Liver (tissue), 9 donors: ENCODE data around the gene CCNH. TPM values are rescaled to one million over a fixed set of nuclear protein-coding genes. Genes with fewer than 3 reads are reported as not detected.

Experiments
- DNase-seq: peaks from one replicate; pipeline ENCODE4 v3.0.0-alpha.2; 2017; ENCODE audit warnings: low spot score
- H3K27ac ChIP-seq, 2 donors: one replicate each; pipeline ENCODE4 v1.7.0; 2013; ENCODE audit warnings: inconsistent platforms in 2 of 2, low read length in 2 of 2, control low read depth in 1 of 2, low read depth in 1 of 2, mild to moderate bottlenecking in 1 of 2
- H3K27me3 ChIP-seq, 4 donors: one replicate each; pipeline versions ENCODE4 v1.6.1 to v1.7.0; 2013; ENCODE audit warnings: low read length in 3 of 4, inconsistent platforms in 1 of 4, mild to moderate bottlenecking in 1 of 4, moderate library complexity in 1 of 4; ENCODE audit not compliant: control insufficient read depth in 4 of 4, insufficient read depth in 4 of 4
- H3K36me3 ChIP-seq, 4 donors: one replicate each; pipeline versions ENCODE4 v1.6.1 to v1.7.0; 2013; ENCODE audit warnings: low read length in 3 of 4, mild to moderate bottlenecking in 3 of 4, low read depth in 1 of 4, moderate library complexity in 1 of 4; ENCODE audit not compliant: control insufficient read depth in 4 of 4, insufficient read depth in 3 of 4
- H3K4me1 ChIP-seq, 4 donors: one replicate each; pipeline versions ENCODE4 v1.6.1 to v1.7.0; 2013; ENCODE audit warnings: low read length in 3 of 4, mild to moderate bottlenecking in 3 of 4, moderate library complexity in 1 of 4; ENCODE audit not compliant: control insufficient read depth in 4 of 4, insufficient read depth in 4 of 4
- H3K4me3 ChIP-seq, 3 donors: one replicate each; pipeline versions ENCODE4 v1.6.1 to v1.7.0; 2013; ENCODE audit warnings: low read length in 3 of 3, control low read depth in 1 of 3, low read depth in 1 of 3, mild to moderate bottlenecking in 1 of 3
- H3K9ac ChIP-seq, 2 donors: one replicate each; pipeline ENCODE4 v1.7.0; 2013; ENCODE audit warnings: low read length in 2 of 2, mild to moderate bottlenecking in 2 of 2, moderate library complexity in 2 of 2, control low read depth in 1 of 2, low read depth in 1 of 2
- H3K9me3 ChIP-seq, 4 donors: one replicate each; pipeline versions ENCODE4 v1.6.1 to v1.7.0; 2013; ENCODE audit warnings: low read length in 3 of 4; ENCODE audit not compliant: control insufficient read depth in 4 of 4
- CTCF ChIP-seq: fragments of 150-350 bp; IDR thresholded peaks from 2 replicates; pipeline ENCODE4 v1.5.1; 2017; ENCODE audit warnings: improper control_type of control experiment, low read depth, low read length; ENCODE audit not compliant: missing input control
- EGR1 ChIP-seq, 2 donors: IDR thresholded peaks; 2 replicates each; pipeline ENCODE4 v1.6.1; 2016 to 2018; ENCODE audit warnings: antibody characterized with exemption in 2 of 2, low read depth in 2 of 2
- FOXA1 ChIP-seq: IDR thresholded peaks from 2 replicates; pipeline ENCODE4 v1.6.1; 2016; ENCODE audit warnings: antibody characterized with exemption
- FOXA2 ChIP-seq: IDR thresholded peaks from 2 replicates; pipeline ENCODE4 v1.6.1; 2016; ENCODE audit warnings: antibody characterized with exemption
- GABPA ChIP-seq, 2 donors: IDR thresholded peaks in 1 of 2; conservative IDR thresholded peaks in 1 of 2; 2 replicates each; pipeline ENCODE4 v1.6.1; 2016; ENCODE audit warnings: antibody characterized with exemption in 2 of 2, mild to moderate bottlenecking in 1 of 2, moderate library complexity in 1 of 2
- HNF4A ChIP-seq, 2 donors: conservative IDR thresholded peaks; 2 replicates each; pipeline ENCODE4 v1.6.1; 2016; ENCODE audit warnings: antibody characterized with exemption in 2 of 2, mild to moderate bottlenecking in 2 of 2
- HNF4G ChIP-seq: IDR thresholded peaks from 2 replicates; pipeline ENCODE4 v1.6.1; 2016; ENCODE audit warnings: antibody characterized with exemption
- MAX ChIP-seq: IDR thresholded peaks from 2 replicates; pipeline ENCODE4 v1.6.1; 2016; ENCODE audit warnings: antibody characterized with exemption
- RAD21 ChIP-seq, 2 donors: IDR thresholded peaks; 2 replicates each; pipeline ENCODE4 v1.6.1; 2016; ENCODE audit warnings: antibody characterized with exemption in 2 of 2, mild to moderate bottlenecking in 2 of 2
- SP1 ChIP-seq: IDR thresholded peaks from 2 replicates; pipeline ENCODE4 v1.6.1; 2018; ENCODE audit warnings: antibody characterized with exemption, mild to moderate bottlenecking
- TAF1 ChIP-seq: conservative IDR thresholded peaks from 2 replicates; pipeline ENCODE4 v1.6.1; 2016; ENCODE audit warnings: antibody characterized with exemption, mild to moderate bottlenecking
- WGBS: extraction: QIAGEN DNeasy Blood & Tissue Kit; methylation state at CpG from one replicate; pipeline ENCODE4 v1.1.7; 2013; 5-methylcytosine and 5-hydroxymethylcytosine counted together
- polyA plus RNA-seq, 2 donors: library from polyadenylated mRNA; stranded (reverse) in 1 of 2; unstranded in 1 of 2; fragments of 200-250 nt in 1 of 2; fragments of >200 nt in 1 of 2; fragmentation: Nextera tagmentation in 1 of 2; extraction: Ambion mirVana in 1 of 2; gene quantifications; one replicate each; pipeline versions ENCODE4 v1.2.1 to v1.2.3, GENCODE V29; 2013 to 2015
- total RNA-seq, 2 donors: library from RNA; depleted of rRNA; stranded (reverse); fragments of >200 nt; gene quantifications; one replicate each; pipeline ENCODE4 v1.2.3, GENCODE V29; 2014
- TF ChIP-seq, protein P1 (sequence below): IDR thresholded peaks from 2 replicates; pipeline ENCODE4 v1.6.1; 2016; ENCODE audit warnings: antibody characterized with exemption
- donor health status: healthy.
- donor health status: healthy.
- donor health status: healthy.
- donor health status: healthy.
- donor health status: healthy.

Gene CCNH
- total and polyA plus RNA-seq, 4 donors = 21.9 to 56.6 (median 33.3) TPM

DNA sequence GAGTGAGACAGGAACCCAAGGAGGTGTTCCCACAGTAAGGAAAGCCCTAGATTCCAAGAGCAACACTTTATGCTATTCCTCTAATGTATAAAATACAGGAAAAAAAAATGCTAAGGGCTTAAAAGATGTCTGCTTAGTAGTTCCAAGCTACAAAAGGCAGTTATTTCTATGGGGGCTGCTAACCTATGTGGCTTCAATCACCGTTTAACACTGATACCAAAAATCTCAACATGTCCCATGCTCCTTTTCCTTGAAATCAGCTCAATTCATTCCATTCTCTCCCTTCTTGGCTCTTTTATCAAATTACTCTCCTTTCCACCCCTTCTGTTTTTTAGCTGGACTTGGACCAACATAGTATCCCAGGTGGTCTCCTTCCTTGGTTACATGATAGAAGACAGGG is 20.6 kb downstream of the CCNH start:
- peaks cover 16 to 34% (median 22%) of the 10 kb centered on the region in 4 donors for H3K4me1 ChIP-seq
- no peak overlapping the region for H3K9ac ChIP-seq
- peaks cover 5 to 45% (median 27%) of the 10 kb centered on the region in 4 donors for H3K36me3 ChIP-seq
- WGBS = 84% methylated on average over 1 of the region's 1 CpG
- H3K4me3 ChIP-seq = no peak overlapping the region
- no peaks in the 10 kb centered on the region for H3K27me3 ChIP-seq
- no peak for DNase-seq
- TF ChIP-seq RAD21 (IDR thresholded peaks at IDR 0.05) (no peak), TAF1 (no peak), EGR1 (IDR thresholded peaks at IDR 0.05; ENCODE audit: low read depth in 2 of 2) (no peak), GABPA (IDR thresholded peaks at IDR 0.05 in 1 of 2, conservative IDR thresholded peaks at IDR 0.05 in 1 of 2) (no peak), CTCF (no peak)
- H3K9me3 ChIP-seq = no peaks in the 10 kb centered on the region
- no peak overlapping the region for H3K27ac ChIP-seq

DNA sequence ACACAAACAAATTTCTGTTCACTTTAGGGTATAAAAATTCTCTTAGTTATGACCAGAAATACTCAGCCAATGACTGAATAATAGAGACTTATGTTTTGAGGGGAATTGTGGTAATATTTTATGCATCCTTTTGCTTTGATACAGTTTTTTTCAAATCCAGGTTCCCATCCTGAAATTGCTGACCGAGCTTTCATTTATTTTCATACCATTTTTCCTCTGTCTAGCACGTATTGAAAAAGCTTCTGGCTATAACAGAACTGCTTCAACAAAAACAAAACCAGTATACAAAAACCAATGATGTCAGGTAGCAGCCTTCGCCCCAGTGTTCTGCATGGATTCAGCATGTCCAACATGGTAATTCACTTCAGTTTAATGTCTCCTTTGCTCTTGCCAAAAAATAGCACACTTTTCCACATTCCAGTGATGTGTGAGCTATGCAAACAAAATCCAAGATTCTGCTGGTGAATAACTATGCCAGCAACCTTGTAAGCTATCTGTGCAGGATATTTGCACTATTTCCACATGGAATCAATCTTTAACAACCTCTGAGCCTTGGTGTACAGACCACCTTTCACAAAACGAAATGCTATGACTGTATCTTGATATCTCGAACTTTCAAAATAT is 22.0 kb downstream of the CCNH start:
- 77% methylated on average over 5 of the region's 5 CpGs for WGBS
- Histone ChIP-seq H3K4me3 (no peak overlapping the region), H3K27me3 (no peaks in the 10 kb centered on the region), H3K36me3 (peaks cover 5 to 47% (median 24%) of the 10 kb centered on the region in 4 donors), H3K9ac (no peak overlapping the region), H3K9me3 (no peaks in the 10 kb centered on the region), H3K27ac (no peak overlapping the region), H3K4me1 (peaks cover 16 to 27% (median 20%) of the 10 kb centered on the region in 4 donors)
- TF ChIP-seq HNF4A (conservative IDR thresholded peaks at IDR 0.05) = peak in 1 of 2 donors; percentile 13
- no peak for TF ChIP-seq MAX
- DNase-seq = no peak

GRCh38 chr5:87390075-87390474 is 22.7 kb downstream of the CCNH start:
- H3K4me1 ChIP-seq = peaks cover 13 to 27% (median 20%) of the 10 kb centered on the region in 4 donors
- no peak overlapping the region for H3K9ac ChIP-seq
- no peak overlapping the region for H3K4me3 ChIP-seq
- 93% methylated on average over 3 of the region's 3 CpGs for WGBS
- H3K27me3 ChIP-seq = no peaks in the 10 kb centered on the region
- peaks cover 5 to 42% (median 23%) of the 10 kb centered on the region in 4 donors for H3K36me3 ChIP-seq
- DNase-seq = no peak
- TF ChIP-seq SP1 = no peak
- no peaks in the 10 kb centered on the region for H3K9me3 ChIP-seq
- H3K27ac ChIP-seq = peak overlapping the region in 1 of 2 donors; percentile 36

- DNase-seq = no peak
- Histone ChIP-seq H3K27me3 (no peaks in the 10 kb centered on the region), H3K27ac (peak overlapping the region in 1 of 2 donors; percentile 36), H3K4me3 (no peak overlapping the region), H3K36me3 (peaks cover 5 to 39% (median 23%) of the 10 kb centered on the region in 4 donors), H3K9me3 (no peaks in the 10 kb centered on the region), H3K9ac (no peak overlapping the region), H3K4me1 (peaks cover 13 to 22% (median 15%) of the 10 kb centered on the region in 4 donors)
- 95% methylated on average over 14 of the region's 14 CpGs for WGBS
- TF ChIP-seq FOXA2 (peak; percentile 34), HNF4G (no peak), EGR1 (IDR thresholded peaks at IDR 0.05; ENCODE audit: low read depth in 2 of 2) (no peak), FOXA1 (no peak)
- TF ChIP-seq, protein P1, sequence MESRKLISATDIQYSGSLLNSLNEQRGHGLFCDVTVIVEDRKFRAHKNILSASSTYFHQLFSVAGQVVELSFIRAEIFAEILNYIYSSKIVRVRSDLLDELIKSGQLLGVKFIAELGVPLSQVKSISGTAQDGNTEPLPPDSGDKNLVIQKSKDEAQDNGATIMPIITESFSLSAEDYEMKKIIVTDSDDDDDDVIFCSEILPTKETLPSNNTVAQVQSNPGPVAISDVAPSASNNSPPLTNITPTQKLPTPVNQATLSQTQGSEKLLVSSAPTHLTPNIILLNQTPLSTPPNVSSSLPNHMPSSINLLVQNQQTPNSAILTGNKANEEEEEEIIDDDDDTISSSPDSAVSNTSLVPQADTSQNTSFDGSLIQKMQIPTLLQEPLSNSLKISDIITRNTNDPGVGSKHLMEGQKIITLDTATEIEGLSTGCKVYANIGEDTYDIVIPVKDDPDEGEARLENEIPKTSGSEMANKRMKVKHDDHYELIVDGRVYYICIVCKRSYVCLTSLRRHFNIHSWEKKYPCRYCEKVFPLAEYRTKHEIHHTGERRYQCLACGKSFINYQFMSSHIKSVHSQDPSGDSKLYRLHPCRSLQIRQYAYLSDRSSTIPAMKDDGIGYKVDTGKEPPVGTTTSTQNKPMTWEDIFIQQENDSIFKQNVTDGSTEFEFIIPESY = no peak
Measured at GRCh38 chr5:87389296-87390034, 23.3 kb downstream of the CCNH start.
